Activated naive CD8-positive, alpha-beta T cell treated with anti-CD3 and anti-CD28 coated beads, Interleukin-2, amount 10 ng/mL, durations not matched to agents 7 days and 5 days (primary cell): Measurements from ENCODE around the gene TMEFF2. TPM values are rescaled to one million over a fixed set of nuclear protein-coding genes. Genes with fewer than 3 reads are reported as not detected.

ENCODE experiments used
- ATAC-seq: fragments of 150-1000 bp; cut with Tn5 transposase; one replicate; pipeline ENCODE4 v1.10.0; 2021; ENCODE audit warnings: low read depth, moderate library complexity
- POLR2A ChIA-PET: fragments of 350-600 bp; sonication (Branson Sonifier 250); formaldehyde crosslinking; loops from one replicate; lab custom pipeline; 2021; ENCODE audit warnings: antibody characterized with exemption; lab: Charles Lee
- DNase-seq: peaks from one replicate; pipeline ENCODE4 v3.0.0; 2021
- H3K27ac Mint-ChIP-seq: one replicate; pipeline ENCODE4 v1.8.0; 2022; ENCODE audit warnings: mild to moderate bottlenecking, mixed read lengths
- H3K27me3 Mint-ChIP-seq: one replicate; pipeline ENCODE4 v1.8.0; 2022; ENCODE audit warnings: mild to moderate bottlenecking, moderate library complexity, mixed read lengths
- H3K36me3 Mint-ChIP-seq: one replicate; pipeline ENCODE4 v1.8.0; 2021; ENCODE audit warnings: mild to moderate bottlenecking, mixed read lengths
- H3K4me1 Mint-ChIP-seq: one replicate; pipeline ENCODE4 v1.8.0; 2021; ENCODE audit warnings: mixed read lengths
- H3K4me3 Mint-ChIP-seq: one replicate; pipeline ENCODE4 v1.8.0; 2022; ENCODE audit warnings: mild to moderate bottlenecking, moderate library complexity, mixed read lengths
- H3K9me3 Mint-ChIP-seq: one replicate; pipeline ENCODE4 v1.8.0; 2021; ENCODE audit warnings: mixed read lengths
- total RNA-seq, 2 experiments: library from RNA; stranded (reverse); gene quantifications; one replicate each; pipeline ENCODE4 v1.2.3, GENCODE V29; 2021

TMEFF2 gene
- total RNA-seq, 2 experiments from 2014 or later, result not detected

DNA sequence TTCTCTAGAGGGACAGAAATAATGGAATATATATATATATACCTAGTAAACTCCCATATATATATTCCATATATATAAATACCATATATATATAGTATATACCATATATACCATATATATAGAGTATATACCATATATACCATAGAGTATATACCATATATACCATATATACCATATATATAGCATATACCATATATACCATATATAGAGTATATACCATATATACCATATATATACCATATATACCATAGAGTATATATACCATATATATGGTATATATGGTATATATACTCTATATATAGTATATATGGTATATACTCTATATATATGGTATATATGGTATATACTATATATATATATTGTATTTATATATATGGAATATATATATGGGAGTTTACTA is 285.9 kb downstream of the TMEFF2 start:
- no peak for ATAC-seq
- no peak for DNase-seq
- no peak overlapping the region for H3K4me3 Mint-ChIP-seq
- H3K27ac Mint-ChIP-seq, result no peak overlapping the region
- POLR2A ChIA-PET, result no interaction called here
- no peaks in the 10 kb centered on the region for H3K4me1 Mint-ChIP-seq
- H3K27me3 Mint-ChIP-seq, result peaks cover 4% of the 10 kb centered on the region
- no peaks in the 10 kb centered on the region for H3K9me3 Mint-ChIP-seq
- no peaks in the 10 kb centered on the region for H3K36me3 Mint-ChIP-seq

DNA sequence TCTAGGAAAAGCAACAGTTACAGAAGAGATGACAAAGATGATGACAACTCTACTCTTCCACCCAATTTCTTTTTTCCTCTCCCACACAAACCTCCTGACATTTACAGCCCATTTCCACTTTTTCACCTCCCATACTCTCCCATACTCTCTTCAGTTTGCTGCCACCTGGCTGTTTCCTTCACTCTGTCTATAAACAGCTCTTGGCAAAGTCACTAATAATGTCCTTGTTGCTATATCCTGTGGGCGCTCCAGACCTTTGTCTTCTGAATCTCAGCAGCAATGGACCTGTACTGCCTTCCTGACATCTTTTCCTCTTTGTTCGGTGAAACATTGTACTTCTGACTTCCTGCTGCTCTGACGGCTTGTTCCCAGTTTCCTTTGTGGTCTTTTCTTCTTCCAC is 287.2 kb downstream of the TMEFF2 start:
- DNase-seq (no peak), ATAC-seq (no peak)
- H3K27ac Mint-ChIP-seq, result no peak overlapping the region
- peaks cover 4% of the 10 kb centered on the region for H3K27me3 Mint-ChIP-seq
- H3K36me3 Mint-ChIP-seq, result no peaks in the 10 kb centered on the region
- POLR2A ChIA-PET, result no interaction called here
- no peak overlapping the region for H3K4me3 Mint-ChIP-seq
- H3K4me1 Mint-ChIP-seq, result no peaks in the 10 kb centered on the region
- H3K9me3 Mint-ChIP-seq, result no peaks in the 10 kb centered on the region

DNA sequence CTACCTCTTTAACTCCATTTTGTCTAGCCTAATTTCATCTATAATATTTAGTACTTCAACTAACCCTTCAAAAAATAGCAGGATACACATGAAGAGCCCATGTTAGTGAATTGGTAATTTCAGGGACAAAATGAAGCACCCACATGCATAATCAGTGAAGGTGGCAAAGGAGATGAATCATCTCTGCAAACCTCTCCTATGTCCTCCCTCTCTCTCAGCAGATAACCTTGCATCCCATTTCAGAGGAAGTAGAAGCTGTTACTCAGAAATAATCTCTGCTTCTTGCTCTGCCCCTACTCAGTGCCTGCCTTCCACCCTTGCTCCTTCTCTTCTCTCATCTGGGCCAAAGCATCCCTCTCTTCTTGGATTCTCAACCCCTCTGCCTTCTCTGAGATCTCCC is 287.6 kb downstream of the TMEFF2 start:
- Mint-ChIP-seq H3K36me3 (no peaks in the 10 kb centered on the region), H3K27me3 (peaks cover 4% of the 10 kb centered on the region), H3K4me1 (no peaks in the 10 kb centered on the region), H3K4me3 (no peak overlapping the region), H3K9me3 (no peaks in the 10 kb centered on the region), H3K27ac (no peak overlapping the region)
- ATAC-seq (no peak), DNase-seq (no peak)
- POLR2A ChIA-PET, result no interaction called here

DNA sequence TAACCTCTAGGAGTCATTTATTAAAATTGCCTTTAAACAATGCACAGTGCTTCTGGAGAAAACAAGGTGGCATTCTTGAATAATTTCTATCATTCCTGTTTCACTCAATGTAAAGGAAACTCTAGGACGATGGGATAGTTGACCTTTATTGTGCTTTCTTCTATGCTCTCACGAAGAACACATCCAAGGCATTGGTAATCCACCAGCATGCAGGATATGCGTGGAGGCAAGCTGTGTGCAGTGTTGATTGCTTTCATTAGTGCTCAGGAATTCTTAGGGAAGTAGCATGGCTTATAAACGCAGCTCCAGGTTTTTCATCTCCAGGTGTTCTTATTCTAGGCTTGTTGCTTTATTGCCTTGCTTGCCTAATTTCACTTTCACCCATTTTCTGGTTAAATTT is 289.4 kb downstream of the TMEFF2 start:
- ATAC-seq (no peak), DNase-seq (no peak)
- Mint-ChIP-seq H3K27ac (no peak overlapping the region), H3K4me3 (no peak overlapping the region), H3K27me3 (peaks cover 2% of the 10 kb centered on the region), H3K36me3 (no peaks in the 10 kb centered on the region), H3K4me1 (no peaks in the 10 kb centered on the region), H3K9me3 (peaks cover 2% of the 10 kb centered on the region)
- POLR2A ChIA-PET, result no interaction called here

DNA sequence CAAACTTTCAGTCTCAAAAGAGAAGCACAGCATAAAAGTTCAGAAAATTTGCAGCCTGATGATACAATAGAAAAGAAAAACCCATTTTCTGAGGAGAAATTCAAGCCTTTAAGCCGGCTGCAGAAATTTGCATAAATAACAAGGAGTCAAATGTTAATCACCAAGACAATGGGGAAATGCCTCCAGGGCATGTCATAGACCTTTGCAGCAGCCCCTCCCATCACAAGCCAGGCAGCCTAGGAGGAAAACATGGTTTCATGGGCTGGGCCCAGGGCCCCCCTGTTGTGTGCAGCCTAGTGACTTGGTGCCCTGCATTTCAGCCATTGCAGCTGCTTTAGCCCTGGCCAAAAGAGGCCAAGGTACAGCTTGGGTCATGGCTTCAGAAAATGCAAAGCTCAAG is 293.7 kb downstream of the TMEFF2 start:
- no peak overlapping the region for H3K4me3 Mint-ChIP-seq
- no peak for ATAC-seq
- DNase-seq, result no peak
- H3K4me1 Mint-ChIP-seq, result no peaks in the 10 kb centered on the region
- H3K9me3 Mint-ChIP-seq, result peaks cover 3% of the 10 kb centered on the region
- H3K27me3 Mint-ChIP-seq, result no peaks in the 10 kb centered on the region
- H3K27ac Mint-ChIP-seq, result no peak overlapping the region
- no peaks in the 10 kb centered on the region for H3K36me3 Mint-ChIP-seq
- POLR2A ChIA-PET, result no interaction called here

DNA sequence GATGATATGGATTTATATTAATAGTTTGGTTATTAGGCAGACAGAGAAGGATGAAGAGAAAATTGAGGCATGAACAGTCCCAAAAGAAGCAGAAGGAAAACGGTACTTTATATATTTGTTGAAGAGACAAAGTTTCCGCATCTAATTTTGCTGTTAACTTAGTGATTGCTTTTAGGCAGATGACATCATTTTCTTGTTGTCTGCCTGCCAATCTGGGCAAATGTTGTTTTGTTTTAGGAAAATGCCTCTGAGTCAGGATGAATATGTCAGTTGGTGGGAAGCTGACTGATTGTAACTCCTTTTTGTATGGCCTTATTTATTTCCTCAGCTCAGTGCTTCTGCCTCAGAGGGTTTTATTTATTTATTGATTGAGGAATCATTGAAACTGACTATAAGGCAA is 295.3 kb downstream of the TMEFF2 start:
- H3K4me3 Mint-ChIP-seq, result no peak overlapping the region
- POLR2A ChIA-PET, result no interaction called here
- no peaks in the 10 kb centered on the region for H3K36me3 Mint-ChIP-seq
- ATAC-seq (no peak), DNase-seq (no peak)
- no peaks in the 10 kb centered on the region for H3K27me3 Mint-ChIP-seq
- H3K4me1 Mint-ChIP-seq, result no peaks in the 10 kb centered on the region
- H3K9me3 Mint-ChIP-seq, result peaks cover 3% of the 10 kb centered on the region
- no peak overlapping the region for H3K27ac Mint-ChIP-seq
